Osteocyte (in vitro differentiated cells): ENCODE results near the gene OTOGL. TPM values are rescaled to one million over a fixed set of nuclear protein-coding genes. Genes with fewer than 3 reads are reported as not detected.

Experiments
- DNase-seq: peaks from one replicate; pipeline ENCODE4 v3.0.0; 2021; ENCODE audit warnings: mixed read lengths; ENCODE audit not compliant: unreplicated experiment; ENCODE audit errors: extremely low spot score
- H3K27ac Mint-ChIP-seq: one replicate; pipeline ENCODE4 v1.8.0; 2021; ENCODE audit warnings: mild to moderate bottlenecking, mixed read lengths; ENCODE audit not compliant: unreplicated experiment
- H3K27me3 Mint-ChIP-seq: one replicate; pipeline ENCODE4 v1.8.0; 2021; ENCODE audit warnings: mixed read lengths; ENCODE audit not compliant: unreplicated experiment
- H3K36me3 Mint-ChIP-seq: one replicate; pipeline ENCODE4 v1.8.0; 2021; ENCODE audit warnings: mixed read lengths; ENCODE audit not compliant: unreplicated experiment
- H3K4me1 Mint-ChIP-seq: one replicate; pipeline ENCODE4 v1.8.0; 2021; ENCODE audit warnings: mixed read lengths; ENCODE audit not compliant: unreplicated experiment
- H3K4me3 Mint-ChIP-seq: one replicate; pipeline ENCODE4 v1.8.0; 2021; ENCODE audit warnings: mild to moderate bottlenecking, moderate library complexity, mixed read lengths; ENCODE audit not compliant: unreplicated experiment
- H3K9me3 Mint-ChIP-seq: one replicate; pipeline ENCODE4 v1.8.0; 2021; ENCODE audit warnings: mixed read lengths; ENCODE audit not compliant: unreplicated experiment
- total RNA-seq: library from RNA; stranded (reverse); gene quantifications from 2 replicates; pipeline ENCODE4 v1.2.1, GENCODE V29; 2021
- TF ChIP-seq, protein P1 (sequence below): fragments of 200-600 bp; sonication (generic); IDR thresholded peaks from 2 replicates; pipeline ENCODE4 v1.5.0; 2021; ENCODE audit warnings: antibody characterized with exemption, mild to moderate bottlenecking, moderate library complexity

The OTOGL gene
- total RNA-seq, 1 donor from 2014 or later, result 0.19 TPM

DNA sequence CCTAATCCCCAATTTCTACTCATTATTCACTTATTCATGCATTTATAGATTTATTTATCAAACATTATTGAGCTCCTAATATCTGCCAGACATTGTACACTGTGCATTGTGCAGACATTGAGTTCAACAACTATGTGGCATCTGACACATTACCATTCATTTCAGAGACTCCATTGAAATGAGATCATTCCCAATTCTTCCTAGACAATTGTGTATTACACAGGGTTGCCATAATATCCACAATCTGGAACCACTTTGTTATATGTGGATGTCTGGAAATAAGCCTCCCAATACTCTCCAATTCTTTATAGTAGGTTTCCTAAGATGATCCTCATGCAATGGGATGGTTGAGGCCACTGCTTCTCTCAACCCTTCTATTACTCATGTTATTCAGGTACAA lies 165.0 kb downstream of the OTOGL start:
- TF ChIP-seq, protein P1, sequence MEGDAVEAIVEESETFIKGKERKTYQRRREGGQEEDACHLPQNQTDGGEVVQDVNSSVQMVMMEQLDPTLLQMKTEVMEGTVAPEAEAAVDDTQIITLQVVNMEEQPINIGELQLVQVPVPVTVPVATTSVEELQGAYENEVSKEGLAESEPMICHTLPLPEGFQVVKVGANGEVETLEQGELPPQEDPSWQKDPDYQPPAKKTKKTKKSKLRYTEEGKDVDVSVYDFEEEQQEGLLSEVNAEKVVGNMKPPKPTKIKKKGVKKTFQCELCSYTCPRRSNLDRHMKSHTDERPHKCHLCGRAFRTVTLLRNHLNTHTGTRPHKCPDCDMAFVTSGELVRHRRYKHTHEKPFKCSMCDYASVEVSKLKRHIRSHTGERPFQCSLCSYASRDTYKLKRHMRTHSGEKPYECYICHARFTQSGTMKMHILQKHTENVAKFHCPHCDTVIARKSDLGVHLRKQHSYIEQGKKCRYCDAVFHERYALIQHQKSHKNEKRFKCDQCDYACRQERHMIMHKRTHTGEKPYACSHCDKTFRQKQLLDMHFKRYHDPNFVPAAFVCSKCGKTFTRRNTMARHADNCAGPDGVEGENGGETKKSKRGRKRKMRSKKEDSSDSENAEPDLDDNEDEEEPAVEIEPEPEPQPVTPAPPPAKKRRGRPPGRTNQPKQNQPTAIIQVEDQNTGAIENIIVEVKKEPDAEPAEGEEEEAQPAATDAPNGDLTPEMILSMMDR, result no peak
- no peak overlapping the region for H3K4me3 Mint-ChIP-seq
- H3K27ac Mint-ChIP-seq, result no peak overlapping the region
- no peaks in the 10 kb centered on the region for H3K27me3 Mint-ChIP-seq
- no peaks in the 10 kb centered on the region for H3K36me3 Mint-ChIP-seq
- DNase-seq, result no peak
- no peaks in the 10 kb centered on the region for H3K9me3 Mint-ChIP-seq
- H3K4me1 Mint-ChIP-seq, result peaks cover 13% of the 10 kb centered on the region

DNA sequence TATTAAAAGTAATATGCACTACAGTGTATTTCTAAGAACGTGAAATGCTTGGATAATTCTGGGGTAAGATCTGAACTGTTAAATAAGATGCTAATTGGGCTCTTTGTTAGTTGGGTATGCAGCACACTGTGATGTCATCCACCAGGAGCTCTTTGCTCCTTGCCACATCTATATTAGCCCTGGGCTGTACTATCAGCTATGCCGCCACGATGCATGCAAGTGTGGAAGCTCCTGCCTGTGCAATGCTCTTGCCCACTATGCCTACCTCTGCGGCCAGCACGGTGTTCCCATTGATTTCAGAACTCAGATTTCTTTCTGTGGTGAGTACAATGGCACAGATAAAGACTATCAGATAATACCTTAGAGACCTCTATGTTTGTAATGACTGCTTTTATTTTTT lies 165.6 kb downstream of the OTOGL start:
- no peaks in the 10 kb centered on the region for H3K9me3 Mint-ChIP-seq
- H3K4me1 Mint-ChIP-seq, result peaks cover 18% of the 10 kb centered on the region
- no peaks in the 10 kb centered on the region for H3K36me3 Mint-ChIP-seq
- H3K27ac Mint-ChIP-seq, result no peak overlapping the region
- TF ChIP-seq, protein P1, result no peak
- H3K27me3 Mint-ChIP-seq, result no peaks in the 10 kb centered on the region
- H3K4me3 Mint-ChIP-seq, result no peak overlapping the region
- DNase-seq, result no peak

DNA sequence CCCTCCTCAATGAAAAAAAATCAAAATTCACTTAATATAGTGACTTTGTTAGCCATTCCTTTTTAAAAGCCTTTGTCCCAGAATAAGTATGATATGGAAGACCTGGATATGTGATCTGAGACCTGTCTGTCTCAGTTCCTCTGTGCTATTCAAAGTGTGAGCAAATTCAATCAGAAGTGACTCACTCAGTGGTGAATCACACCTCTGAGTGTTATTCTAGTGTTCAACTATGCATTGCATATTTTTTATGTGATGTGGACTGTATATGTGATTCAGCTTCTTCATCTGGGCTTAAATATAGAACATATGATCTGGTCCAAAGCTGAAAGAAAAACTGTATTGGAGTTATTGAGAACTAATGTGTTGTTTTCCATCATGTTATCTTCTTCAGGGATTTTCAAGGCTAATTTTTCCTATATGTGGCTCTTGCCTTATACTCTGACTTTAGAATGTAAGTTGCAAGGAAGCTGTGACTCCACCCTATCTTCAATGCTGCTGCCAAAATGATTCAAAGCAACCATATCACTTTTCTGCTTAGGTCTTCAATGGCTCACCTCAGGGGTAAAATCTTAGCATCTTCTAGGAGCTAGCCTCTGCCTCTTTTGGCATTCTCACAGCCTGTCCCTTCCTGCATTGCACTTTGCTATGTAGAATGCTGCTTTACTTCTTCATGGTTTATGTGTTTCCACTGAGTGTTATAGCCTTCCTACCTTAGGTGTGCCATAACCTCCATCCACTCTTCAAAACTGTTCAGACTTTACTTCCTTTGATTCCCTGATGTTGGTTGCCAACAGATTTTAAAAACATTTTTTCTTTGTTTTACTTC lies 169.8 kb downstream of the OTOGL start:
- Mint-ChIP-seq H3K4me1 (peaks cover 29% of the 10 kb centered on the region), H3K4me3 (no peak overlapping the region), H3K9me3 (no peaks in the 10 kb centered on the region), H3K36me3 (no peaks in the 10 kb centered on the region), H3K27me3 (no peaks in the 10 kb centered on the region), H3K27ac (peak overlapping the region; percentile 62)
- DNase-seq, result no peak
- TF ChIP-seq, protein P1, result no peak

DNA sequence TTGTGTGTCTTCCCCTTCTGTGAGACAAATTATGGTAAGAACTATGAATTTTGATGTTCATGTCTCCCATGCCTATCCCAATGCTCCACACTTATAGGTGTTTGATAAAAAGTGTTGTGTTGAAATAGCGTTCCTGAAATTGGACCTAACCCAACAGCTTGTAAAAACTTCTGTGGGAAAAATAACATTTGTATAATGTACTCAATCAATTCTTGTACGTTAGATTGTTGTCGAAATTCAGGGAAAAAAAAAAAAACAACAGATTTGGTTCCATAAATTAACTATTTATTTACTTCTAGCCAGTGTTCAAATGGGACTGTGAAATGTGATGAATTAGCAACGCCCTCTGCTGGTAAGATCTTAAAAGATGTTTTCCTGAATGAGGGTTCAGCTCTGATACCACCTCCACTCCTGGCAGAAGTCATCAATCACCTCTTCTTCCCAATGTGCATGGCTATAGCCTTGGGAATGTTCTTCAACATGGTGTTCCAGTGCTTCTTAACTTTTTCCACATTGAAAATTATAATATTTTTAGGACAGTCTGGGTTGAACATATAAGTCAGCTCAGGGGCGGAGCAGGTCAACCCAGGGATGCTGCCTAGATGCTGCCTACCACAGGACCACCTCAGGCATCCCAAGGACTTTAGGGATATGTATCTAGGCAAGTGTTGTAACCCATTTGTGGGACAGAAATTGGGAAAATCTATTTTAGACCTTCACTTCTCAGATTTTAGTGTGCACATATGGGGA lies 170.6 kb downstream of the OTOGL start:
- H3K27me3 Mint-ChIP-seq, result no peaks in the 10 kb centered on the region
- H3K4me3 Mint-ChIP-seq, result no peak overlapping the region
- TF ChIP-seq, protein P1, result peak; percentile 83
- no peak for DNase-seq
- no peaks in the 10 kb centered on the region for H3K9me3 Mint-ChIP-seq
- H3K36me3 Mint-ChIP-seq, result no peaks in the 10 kb centered on the region
- peak overlapping the region; percentile 62 for H3K27ac Mint-ChIP-seq
- H3K4me1 Mint-ChIP-seq, result peaks cover 29% of the 10 kb centered on the region

DNA sequence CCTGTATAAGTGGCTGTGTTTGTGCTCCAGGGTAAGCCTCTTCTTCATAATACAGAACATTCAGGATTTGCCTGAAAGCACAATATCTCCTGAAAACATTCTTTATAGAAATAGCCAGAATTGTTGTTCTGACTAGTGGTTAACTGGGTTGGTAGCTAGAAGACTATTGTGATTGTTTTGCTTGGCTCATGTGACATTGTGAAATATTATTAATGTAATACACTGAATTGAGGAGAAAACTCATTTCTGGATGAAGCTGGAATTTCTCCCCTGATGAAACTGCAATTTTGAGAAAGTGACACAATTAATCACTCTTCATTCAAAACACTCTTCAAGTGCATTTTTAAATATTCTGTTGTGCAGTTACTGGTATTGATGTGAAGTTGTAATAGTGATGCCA lies 172.4 kb downstream of the OTOGL start:
- Mint-ChIP-seq H3K9me3 (no peaks in the 10 kb centered on the region), H3K36me3 (no peaks in the 10 kb centered on the region), H3K27me3 (no peaks in the 10 kb centered on the region), H3K27ac (no peak overlapping the region), H3K4me1 (peaks cover 29% of the 10 kb centered on the region), H3K4me3 (no peak overlapping the region)
- TF ChIP-seq, protein P1, result no peak
- DNase-seq, result no peak
